Activated T-helper 1 cell treated with anti-CD3 and anti-CD28 coated beads, Interleukin-12 subunit alpha, Interleukin-12 subunit beta, Interleukin-2, Interleukin-4 antibody, amounts not matched to agents 30 ng/mL and 10 ng/mL and 1 ng/mL, durations not matched to agents 14 hours and 24 hours and 36 hours (primary cell): Measurements from ENCODE around the gene NPAS4. TPM values are rescaled to one million over a fixed set of nuclear protein-coding genes. Genes with fewer than 3 reads are reported as not detected.
"Not testable (repeated sequence)": the region's sequence is repeated elsewhere in the genome, so short reads cannot be mapped to it uniquely, and the experiment has no call there.

Experiments
- DNase-seq: peaks from one replicate; pipeline ENCODE4 v3.0.0; 2021; ENCODE audit warnings: low spot score
- H3K27ac Mint-ChIP-seq: one replicate; pipeline ENCODE4 v1.8.0; 2021; ENCODE audit warnings: mild to moderate bottlenecking, mixed read lengths
- H3K27me3 Mint-ChIP-seq: one replicate; pipeline ENCODE4 v1.8.0; 2022; ENCODE audit warnings: mild to moderate bottlenecking, moderate library complexity, mixed read lengths; ENCODE audit not compliant: insufficient read depth
- H3K36me3 Mint-ChIP-seq: one replicate; pipeline ENCODE4 v1.8.0; 2021; ENCODE audit warnings: low read depth, mixed read lengths
- H3K4me1 Mint-ChIP-seq: one replicate; pipeline ENCODE4 v1.8.0; 2021; ENCODE audit warnings: low read depth, mixed read lengths
- H3K4me3 Mint-ChIP-seq: one replicate; pipeline ENCODE4 v1.8.0; 2021; ENCODE audit warnings: mild to moderate bottlenecking, moderate library complexity, mixed read lengths
- H3K9me3 Mint-ChIP-seq: one replicate; pipeline ENCODE4 v1.8.0; 2021; ENCODE audit warnings: mixed read lengths
- intact Hi-C: fragments of 100-400 bp; cut with micrococcal nuclease; formaldehyde crosslinking; loops from one replicate; pipeline ENCODE4 v1.15.1; 2024
- total RNA-seq: library from RNA; stranded (reverse); gene quantifications from 2 replicates; pipeline ENCODE4 v1.2.3, GENCODE V29; 2022

The NPAS4 gene
- not detected in 2 replicates for total RNA-seq

- peak within 1 kb of the TSS; percentile 53 for H3K27ac Mint-ChIP-seq
- H3K9me3 Mint-ChIP-seq: peaks cover 5% of the 10 kb centered on the region
- peaks cover 21% of the 10 kb centered on the region for H3K27me3 Mint-ChIP-seq
- H3K4me3 Mint-ChIP-seq: no peak within 1 kb of the TSS
- intact Hi-C loops: loop anchor here (1.0 kb wide), 1 partner anchor 132 kb away; the partner anchor contains the start of gene YIF1A
- DNase-seq: no peak
- peaks cover 36% of the 10 kb centered on the region for H3K4me1 Mint-ChIP-seq
- H3K36me3 Mint-ChIP-seq: no peaks in the 10 kb centered on the region
Measured at GRCh38 chr11:66420671-66421476, at the start of gene NPAS4. Gene NPAS4 (plus strand): TSS chr11:66421035. CDS start chr11:66421180, 145 bp downstream.

GRCh38 chr11:66371627-66372415 lies 49.0 kb upstream of the NPAS4 start, which contains the start of gene SLC29A2:
Gene SLC29A2 (minus strand): TSS chr11:66371760. CDS start chr11:66371591, 169 bp downstream.
- Mint-ChIP-seq H3K27me3 (peaks cover 3% of the 10 kb centered on the region), H3K4me3 (peak within 1 kb of the TSS; percentile 89), H3K4me1 (peaks cover 9% of the 10 kb centered on the region), H3K27ac (peak within 1 kb of the TSS; percentile 86), H3K36me3 (peaks cover 6% of the 10 kb centered on the region), H3K9me3 (no peaks in the 10 kb centered on the region)
- DNase-seq: peak; percentile 71
- intact Hi-C loops: loop anchor here (1.0 kb wide), 3 partner anchors 14 to 60 kb away; partner anchors contain the start of gene BRMS1

GRCh38 chr11:66373265-66373664 lies 47.6 kb upstream of the NPAS4 start:
- intact Hi-C loops: no loop called here
- Mint-ChIP-seq H3K9me3 (no peaks in the 10 kb centered on the region), H3K27me3 (peaks cover 5% of the 10 kb centered on the region), H3K36me3 (peaks cover 4% of the 10 kb centered on the region), H3K4me1 (peaks cover 9% of the 10 kb centered on the region), H3K27ac (no peak overlapping the region), H3K4me3 (no peak overlapping the region)
- no peak for DNase-seq

- H3K27me3 Mint-ChIP-seq, H3K9me3 Mint-ChIP-seq, DNase-seq, intact Hi-C loops, H3K27ac Mint-ChIP-seq, H3K4me1 Mint-ChIP-seq, H3K4me3 Mint-ChIP-seq, H3K36me3 Mint-ChIP-seq: not testable (repeated sequence)
Measured at GRCh38 chr11:66373690-66374287, 47.0 kb upstream of the NPAS4 start.

- H3K27ac Mint-ChIP-seq, H3K27me3 Mint-ChIP-seq, H3K4me1 Mint-ChIP-seq, H3K36me3 Mint-ChIP-seq, intact Hi-C loops, H3K9me3 Mint-ChIP-seq, DNase-seq, H3K4me3 Mint-ChIP-seq: not testable (repeated sequence)
Measured at GRCh38 chr11:66380264-66380663, 40.6 kb upstream of the NPAS4 start.

GRCh38 chr11:66384316-66384715 lies 36.5 kb upstream of the NPAS4 start:
- H3K27me3 Mint-ChIP-seq, H3K4me3 Mint-ChIP-seq, intact Hi-C loops, H3K36me3 Mint-ChIP-seq, H3K27ac Mint-ChIP-seq, DNase-seq, H3K9me3 Mint-ChIP-seq: not testable (repeated sequence)
- peaks cover 13% of the 10 kb centered on the region for H3K4me1 Mint-ChIP-seq

- Mint-ChIP-seq H3K27ac (peak overlapping the region; percentile 2), H3K9me3 (no peaks in the 10 kb centered on the region), H3K4me3 (no peak overlapping the region), H3K27me3 (peaks cover 2% of the 10 kb centered on the region), H3K4me1 (peaks cover 10% of the 10 kb centered on the region), H3K36me3 (no peaks in the 10 kb centered on the region)
- peak; percentile 71 for DNase-seq
- intact Hi-C loops: loop anchor here (1.0 to 5.0 kb wide), 4 partner anchors 14 to 291 kb away; partner anchors contain the start of genes B4GAT1, BRMS1 and RBM4B
Measured at GRCh38 chr11:66386171-66387069, 34.4 kb upstream of the NPAS4 start.

GRCh38 chr11:66388780-66389386 lies 32.0 kb upstream of the NPAS4 start:
- H3K36me3 Mint-ChIP-seq: no peaks in the 10 kb centered on the region
- no peak overlapping the region for H3K27ac Mint-ChIP-seq
- peaks cover 10% of the 10 kb centered on the region for H3K4me1 Mint-ChIP-seq
- H3K9me3 Mint-ChIP-seq: no peaks in the 10 kb centered on the region
- DNase-seq: peak; percentile 65
- peaks cover 4% of the 10 kb centered on the region for H3K27me3 Mint-ChIP-seq
- intact Hi-C loops: loop anchor here (1.0 to 5.0 kb wide), 3 partner anchors 42 to 288 kb away; partner anchors contain the start of genes B4GAT1, BRMS1 and RBM4B
- no peak overlapping the region for H3K4me3 Mint-ChIP-seq

GRCh38 chr11:66391322-66391721 lies 29.5 kb upstream of the NPAS4 start:
- intact Hi-C loops: no loop called here
- Mint-ChIP-seq H3K27ac (no peak overlapping the region), H3K36me3 (no peaks in the 10 kb centered on the region), H3K4me3 (no peak overlapping the region), H3K9me3 (no peaks in the 10 kb centered on the region), H3K4me1 (peaks cover 4% of the 10 kb centered on the region), H3K27me3 (peaks cover 5% of the 10 kb centered on the region)
- no peak for DNase-seq

- intact Hi-C loops: no loop called here
- Mint-ChIP-seq H3K4me1 (no peaks in the 10 kb centered on the region), H3K4me3 (no peak overlapping the region), H3K27me3 (peaks cover 5% of the 10 kb centered on the region), H3K27ac (no peak overlapping the region), H3K9me3 (no peaks in the 10 kb centered on the region), H3K36me3 (no peaks in the 10 kb centered on the region)
- DNase-seq: no peak
Measured at GRCh38 chr11:66393954-66394353, 26.9 kb upstream of the NPAS4 start.

GRCh38 chr11:66407651-66408050 lies 13.2 kb upstream of the NPAS4 start:
- Mint-ChIP-seq H3K9me3 (no peaks in the 10 kb centered on the region), H3K4me1 (peaks cover 5% of the 10 kb centered on the region), H3K27me3 (peaks cover 21% of the 10 kb centered on the region), H3K27ac (no peak overlapping the region), H3K4me3 (no peak overlapping the region), H3K36me3 (no peaks in the 10 kb centered on the region)
- no peak for DNase-seq
- intact Hi-C loops: loop anchor here (1.0 kb wide), 7 partner anchors 11 to 427 kb away; partner anchors contain the start of genes ACTN3, DPP3 and ZDHHC24
